ENCODE results near the gene ABTB2.
"Not testable (repeated sequence)": the region's sequence is repeated elsewhere in the genome, so short reads cannot be mapped to it uniquely, and the experiment has no call there.

ABTB2 gene

GRCh38 chr11:34182425-34182824 lies 175.4 kb downstream of the ABTB2 start:
- no peak for DNase-seq

GRCh38 chr11:34181856-34182405 lies 175.9 kb downstream of the ABTB2 start:
- no peak for DNase-seq

GRCh38 chr11:34181251-34181650 lies 176.6 kb downstream of the ABTB2 start:
- DNase-seq = no peak

GRCh38 chr11:34180814-34181165 lies 177.0 kb downstream of the ABTB2 start:
- DNase-seq = not testable (repeated sequence)

- no peak for DNase-seq
Observed at GRCh38 chr11:34180040-34180813, 177.6 kb downstream of the ABTB2 start.

- no peak for DNase-seq
Observed at GRCh38 chr11:34179026-34179675, 178.7 kb downstream of the ABTB2 start.

GRCh38 chr11:34178209-34178821 lies 179.5 kb downstream of the ABTB2 start:
- no peak for DNase-seq

GRCh38 chr11:34176751-34177209 lies 181.0 kb downstream of the ABTB2 start:
- DNase-seq = no peak

- no peak for DNase-seq
Observed at GRCh38 chr11:34175284-34176019, 182.4 kb downstream of the ABTB2 start.

GRCh38 chr11:34174412-34175041 lies 183.3 kb downstream of the ABTB2 start:
- peak; percentile 64 for DNase-seq

GRCh38 chr11:34173050-34173449 lies 184.8 kb downstream of the ABTB2 start:
- no peak for DNase-seq

GRCh38 chr11:34169686-34170085 lies 188.1 kb downstream of the ABTB2 start:
- DNase-seq = no peak

GRCh38 chr11:34168642-34169420 lies 189.0 kb downstream of the ABTB2 start:
- no peak for DNase-seq

- DNase-seq = no peak
Observed at GRCh38 chr11:34167961-34168360, 189.8 kb downstream of the ABTB2 start.

- DNase-seq = no peak
Observed at GRCh38 chr11:34166806-34167740, 190.7 kb downstream of the ABTB2 start.

GRCh38 chr11:34165786-34166555 lies 191.8 kb downstream of the ABTB2 start:
- no peak for DNase-seq

- no peak for DNase-seq
Observed at GRCh38 chr11:34165121-34165520, 192.7 kb downstream of the ABTB2 start.

GRCh38 chr11:34162856-34163255 lies 195.0 kb downstream of the ABTB2 start:
- no peak for DNase-seq

- DNase-seq = no peak
Observed at GRCh38 chr11:34162493-34162820, 195.4 kb downstream of the ABTB2 start.
